ENCODE results near the gene STK16. TPM values are rescaled to one million over a fixed set of nuclear protein-coding genes. Genes with fewer than 3 reads are reported as not detected.
"Not testable (repeated sequence)": the region's sequence is repeated elsewhere in the genome, so short reads cannot be mapped to it uniquely, and the experiment has no call there.

The STK16 gene
- total and polyA plus RNA-seq, 7 donors, result 11.6 to 38.5 (median 16.0) TPM

DNA sequence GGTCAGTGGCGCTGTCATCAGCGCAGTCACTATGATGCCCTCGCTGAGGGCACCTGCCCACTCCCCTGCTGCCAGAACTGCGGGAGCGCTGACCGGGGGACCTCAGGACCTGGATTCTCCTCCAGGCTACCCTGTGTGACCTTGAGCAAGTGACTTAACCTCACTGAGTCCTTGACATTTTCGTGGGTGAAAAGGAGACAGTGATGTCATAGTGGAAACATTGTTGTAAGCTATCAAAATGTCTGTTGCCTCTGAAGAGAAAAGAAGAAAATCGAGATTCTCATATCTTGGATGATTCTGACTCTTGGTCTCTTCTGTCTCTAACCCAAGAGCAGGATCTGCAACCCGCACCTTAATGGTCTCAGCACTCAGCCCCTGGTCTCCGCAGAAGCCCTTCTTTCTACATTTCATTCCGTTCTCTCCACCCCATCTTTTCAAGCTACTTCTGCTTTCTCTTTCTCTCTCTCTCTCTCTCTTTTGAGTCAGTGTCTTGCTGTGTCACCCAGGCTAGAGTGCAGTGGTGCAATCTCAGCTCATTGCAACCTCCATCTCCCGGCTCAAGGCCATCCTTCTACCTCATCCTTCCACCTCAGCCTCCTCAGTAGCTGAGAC lies 9.4 kb downstream of the STK16 start:
- H3K4me3 ChIP-seq, result peak overlapping the region; percentile 75
- H3K27ac ChIP-seq, result peak overlapping the region; percentile 94
- no peak for DNase-seq
- H3K27me3 ChIP-seq (ENCODE audit: insufficient read depth in 3 of 3, low read length in 2 of 3), result no peaks in the 10 kb centered on the region
- no peaks in the 10 kb centered on the region for H3K9me3 ChIP-seq
- peaks cover 26% of the 10 kb centered on the region for H3K4me1 ChIP-seq
- peaks cover 0 to 25% of the 10 kb centered on the region in 2 donors for H3K36me3 ChIP-seq (ENCODE audit: insufficient read depth in 1 of 2, low read depth in 1 of 2)
- WGBS, 3 donors, result 23 to 26% (median 24%) methylated on average over 12 of the region's 12 CpGs
- TF ChIP-seq, protein P1, sequence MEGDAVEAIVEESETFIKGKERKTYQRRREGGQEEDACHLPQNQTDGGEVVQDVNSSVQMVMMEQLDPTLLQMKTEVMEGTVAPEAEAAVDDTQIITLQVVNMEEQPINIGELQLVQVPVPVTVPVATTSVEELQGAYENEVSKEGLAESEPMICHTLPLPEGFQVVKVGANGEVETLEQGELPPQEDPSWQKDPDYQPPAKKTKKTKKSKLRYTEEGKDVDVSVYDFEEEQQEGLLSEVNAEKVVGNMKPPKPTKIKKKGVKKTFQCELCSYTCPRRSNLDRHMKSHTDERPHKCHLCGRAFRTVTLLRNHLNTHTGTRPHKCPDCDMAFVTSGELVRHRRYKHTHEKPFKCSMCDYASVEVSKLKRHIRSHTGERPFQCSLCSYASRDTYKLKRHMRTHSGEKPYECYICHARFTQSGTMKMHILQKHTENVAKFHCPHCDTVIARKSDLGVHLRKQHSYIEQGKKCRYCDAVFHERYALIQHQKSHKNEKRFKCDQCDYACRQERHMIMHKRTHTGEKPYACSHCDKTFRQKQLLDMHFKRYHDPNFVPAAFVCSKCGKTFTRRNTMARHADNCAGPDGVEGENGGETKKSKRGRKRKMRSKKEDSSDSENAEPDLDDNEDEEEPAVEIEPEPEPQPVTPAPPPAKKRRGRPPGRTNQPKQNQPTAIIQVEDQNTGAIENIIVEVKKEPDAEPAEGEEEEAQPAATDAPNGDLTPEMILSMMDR (IDR thresholded peaks at IDR 0.05), result no peak
- ATAC-seq, result peak; percentile 3 to 6 (median 4)
- intact Hi-C loops (cut with DNase I), result loop anchor here in 1 of 2 donors (2.0 kb wide), 1 partner anchor 18 kb away; no protein-coding TSS in a partner anchor

GRCh38 chr2:219258942-219259341 lies 13.7 kb downstream of the STK16 start:
- not testable (repeated sequence) for DNase-seq

GRCh38 chr2:219261024-219261855 lies 16.0 kb downstream of the STK16 start:
- H3K4me3 ChIP-seq, result no peak overlapping the region
- DNase-seq, result no peak
- intact Hi-C loops (cut with DNase I), result no loop called here
- H3K9me3 ChIP-seq, result no peaks in the 10 kb centered on the region
- H3K27me3 ChIP-seq (ENCODE audit: insufficient read depth in 3 of 3, low read length in 2 of 3), result no peaks in the 10 kb centered on the region
- H3K36me3 ChIP-seq (ENCODE audit: insufficient read depth in 1 of 2, low read depth in 1 of 2), result no peaks in the 10 kb centered on the region
- no peaks in the 10 kb centered on the region for H3K4me1 ChIP-seq
- TF ChIP-seq, protein P1 (IDR thresholded peaks at IDR 0.05), result no peak
- no peak overlapping the region for H3K27ac ChIP-seq
- ATAC-seq, result no peak
- 56 to 60% (median 56%) methylated on average over 5 of the region's 5 CpGs for WGBS, 3 donors

More at GRCh38 chr2:219258942-219259341, 13.7 kb downstream of the STK16 start:
- H3K4me1 ChIP-seq; H3K27me3 ChIP-seq (ENCODE audit: insufficient read depth in 3 of 3, low read length in 2 of 3); H3K9me3 ChIP-seq; intact Hi-C loops (cut with DNase I); ATAC-seq; H3K27ac ChIP-seq; H3K4me3 ChIP-seq; H3K36me3 ChIP-seq (ENCODE audit: insufficient read depth in 1 of 2, low read depth in 1 of 2): not testable (repeated sequence)
- WGBS, 3 donors, result 83 to 89% (median 85%) methylated on average over 10 of the region's 10 CpGs

- H3K4me1 ChIP-seq, result no peaks in the 10 kb centered on the region
- H3K27me3 ChIP-seq (ENCODE audit: insufficient read depth in 3 of 3, low read length in 2 of 3), result no peaks in the 10 kb centered on the region
- intact Hi-C loops (cut with DNase I), result no loop called here
- no peaks in the 10 kb centered on the region for H3K36me3 ChIP-seq (ENCODE audit: insufficient read depth in 1 of 2, low read depth in 1 of 2)
- TF ChIP-seq, protein P1 (IDR thresholded peaks at IDR 0.05), result no peak
- H3K9me3 ChIP-seq, result no peaks in the 10 kb centered on the region
- no peak overlapping the region for H3K4me3 ChIP-seq
- H3K27ac ChIP-seq, result no peak overlapping the region
- 72 to 74% (median 73%) methylated on average over 5 of the region's 5 CpGs for WGBS, 3 donors
- DNase-seq (no peak), ATAC-seq (no peak)
Measured at GRCh38 chr2:219266232-219266631, 21.0 kb downstream of the STK16 start.

DNA sequence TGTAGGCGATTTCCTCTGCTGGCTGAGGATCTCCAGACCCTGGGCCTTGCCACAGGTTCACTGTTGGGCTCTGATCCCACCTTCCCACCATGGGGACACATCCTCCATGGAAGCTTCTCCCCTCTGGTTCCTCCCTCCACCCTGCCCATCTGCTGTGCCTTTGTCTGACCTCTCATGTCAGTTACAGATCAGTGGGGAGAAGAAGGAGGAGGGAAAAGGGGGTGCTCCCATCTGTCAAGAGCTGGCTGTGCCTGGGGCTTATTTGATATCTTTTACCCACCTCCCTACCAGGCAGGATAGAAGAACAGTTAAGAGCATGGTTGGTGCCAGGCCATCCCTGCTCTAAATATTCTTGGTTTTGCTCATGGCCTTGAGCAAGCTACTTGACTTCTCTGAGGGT lies 21.6 kb downstream of the STK16 start:
- ATAC-seq (no peak), DNase-seq (no peak)
- H3K4me3 ChIP-seq, result no peak overlapping the region
- intact Hi-C loops (cut with DNase I), result no loop called here
- H3K36me3 ChIP-seq (ENCODE audit: insufficient read depth in 1 of 2, low read depth in 1 of 2), result no peaks in the 10 kb centered on the region
- H3K27ac ChIP-seq, result no peak overlapping the region
- H3K4me1 ChIP-seq, result no peaks in the 10 kb centered on the region
- H3K27me3 ChIP-seq (ENCODE audit: insufficient read depth in 3 of 3, low read length in 2 of 3), result no peaks in the 10 kb centered on the region
- WGBS, 3 donors, result 75 to 87% (median 83%) methylated on average over 1 of the region's 1 CpG
- H3K9me3 ChIP-seq, result no peaks in the 10 kb centered on the region
- TF ChIP-seq, protein P1 (IDR thresholded peaks at IDR 0.05), result no peak
